HepG2 (cell line): ENCODE results near the gene WIPF2. TPM values are rescaled to one million over a fixed set of nuclear protein-coding genes. Genes with fewer than 3 reads are reported as not detected.
A peak's percentile ranks its signal among the peaks of the same experiment; 100 is the strongest.

Experiments used
- ATAC-seq: fragments of 200-7000 bp; cut with Tn5 transposase; 3 replicates; pipeline ENCODE4 v1.9.1; 2020; ENCODE audit warnings: mild to moderate bottlenecking, moderate library complexity
- BruUV-seq: library from RNA; stranded (reverse); fragments of 400-500 nt; replicated peaks from 2 replicates; lab custom pipeline; 2021; lab: Mats Ljungman, UMichigan
- CTCF ChIA-PET: fragments of 300-600 bp; formaldehyde crosslinking; extraction: SDS; loops from one replicate; lab custom pipeline; 2021; ENCODE audit warnings: low total read pairs, inconsistent platforms, low intra/inter-chr PET ratio; lab: Yijun Ruan, JAX
- POLR2A ChIA-PET: fragments of 350-600 bp; sonication (Branson Sonifier 250); formaldehyde crosslinking; loops from one replicate; lab custom pipeline; 2020; ENCODE audit warnings: antibody characterized with exemption, inconsistent platforms; lab: Yijun Ruan, JAX
- DNase-seq: peaks from one replicate; pipeline ENCODE4 v3.0.0-alpha.2; 2015; ENCODE audit warnings: low spot score
- FAIRE-seq: peaks from 3 replicates; lab custom pipeline; 2011; peaks lifted over from hg19 to GRCh38; lab: Jason Lieb, UNC
- H2AFZ ChIP-seq: one replicate; pipeline ENCODE4 v1.6.1; 2011; ENCODE audit warnings: low read length, inconsistent platforms
- H3K27ac ChIP-seq: fragments of 300-600 bp; 3 replicates; pipeline ENCODE4 v1.8.0; 2011; ENCODE audit warnings: mixed run types, mild to moderate bottlenecking, mixed read lengths, low read length, inconsistent platforms; ENCODE audit not compliant: insufficient read depth; ENCODE audit errors: extremely low read length
- H3K27me3 ChIP-seq, 2 experiments: fragments of 200-600 bp in 1 of 2; 2 replicates in 1 of 2; 3 replicates in 1 of 2; pipeline versions ENCODE4 v1.6.0 to v1.8.0; 2011; ENCODE audit warnings: low read length in 2 of 2, mild to moderate bottlenecking in 2 of 2, moderate library complexity in 2 of 2, inconsistent platforms in 1 of 2; ENCODE audit not compliant: insufficient read depth in 2 of 2, control insufficient read depth in 1 of 2
- H3K36me3 ChIP-seq, 2 experiments: fragments of 200-600 bp in 1 of 2; replicated peaks in 1 of 2; 2 replicates in 1 of 2; 3 replicates in 1 of 2; pipeline versions ENCODE4 v1.5.1 to v1.8.0; 2011; ENCODE audit warnings: low read length in 2 of 2, inconsistent platforms in 1 of 2; ENCODE audit not compliant: insufficient read depth in 2 of 2, control insufficient read depth in 1 of 2
- H3K4me1 ChIP-seq: 2 replicates; pipeline ENCODE4 v1.5.1; 2012; ENCODE audit warnings: low read length, inconsistent platforms; ENCODE audit not compliant: insufficient read depth
- H3K4me2 ChIP-seq: 2 replicates; pipeline ENCODE4 v1.6.0; 2011; ENCODE audit warnings: low read depth, low read length, inconsistent platforms
- H3K4me3 ChIP-seq, 3 experiments: fragments of 200-600 bp in 1 of 3; sonication (generic), shearing (Covaris generic) in 1 of 3; replicated peaks in 1 of 3; 2 replicates each; pipeline ENCODE4 v1.5.1; 2011 to 2016; ENCODE audit warnings: low read length in 3 of 3, inconsistent platforms in 2 of 3, low read depth in 2 of 3, mild to moderate bottlenecking in 2 of 3, control low read depth in 1 of 3, mixed read lengths in 1 of 3; ENCODE audit not compliant: insufficient read depth in 1 of 3
- H3K79me2 ChIP-seq: one replicate; pipeline ENCODE4 v1.6.1; 2011; ENCODE audit warnings: low read length, inconsistent platforms; ENCODE audit not compliant: insufficient read depth
- H3K9ac ChIP-seq: 2 replicates; pipeline ENCODE4 v1.6.0; 2011; ENCODE audit warnings: mild to moderate bottlenecking, low read depth, low read length, inconsistent platforms; ENCODE audit not compliant: insufficient read depth
- H3K9me3 ChIP-seq: 2 replicates; pipeline ENCODE4 v1.5.1; 2012; ENCODE audit warnings: mild to moderate bottlenecking, low read length
- H4K20me1 ChIP-seq: 2 replicates; pipeline ENCODE4 v1.6.0; 2011; ENCODE audit warnings: inconsistent platforms, mild to moderate bottlenecking, low read length, moderate library complexity; ENCODE audit not compliant: insufficient read depth
- JUNB ChIP-seq: sonication (generic); formaldehyde crosslinking; IDR thresholded peaks from 2 replicates; pipeline ENCODE4 v1.8.0; 2022; ENCODE audit warnings: missing genetic modification reagents, mild to moderate bottlenecking, borderline replicate concordance
- MYNN ChIP-seq: sonication (generic); formaldehyde crosslinking; IDR thresholded peaks from 2 replicates; pipeline ENCODE4 v1.4.0; 2020; ENCODE audit warnings: mild to moderate bottlenecking, low read depth, missing genetic modification reagents
- NKX3-1 ChIP-seq: sonication (generic); formaldehyde crosslinking; IDR thresholded peaks from 2 replicates; pipeline ENCODE4 v1.5.0; 2020; ENCODE audit warnings: missing genetic modification reagents
- ZC3H4 ChIP-seq: sonication (generic); formaldehyde crosslinking; IDR thresholded peaks from 2 replicates; pipeline ENCODE4 v1.4.0; 2020; ENCODE audit warnings: missing genetic modification reagents, borderline replicate concordance
- ZFP1 ChIP-seq: IDR thresholded peaks from 2 replicates; pipeline ENCODE4 v1.6.1; 2016
- ZHX2 ChIP-seq, 2 experiments: sonication (generic) in 1 of 2; formaldehyde crosslinking in 1 of 2; IDR thresholded peaks; 2 replicates each; pipeline versions ENCODE4 v1.6.1 to v1.9.0; 2014 to 2022; ENCODE audit warnings: antibody characterized with exemption in 1 of 2, borderline replicate concordance in 1 of 2, inconsistent platforms in 1 of 2, low read depth in 1 of 2, missing genetic modification reagents in 1 of 2
- ZNF558 ChIP-seq: sonication (generic); formaldehyde crosslinking; IDR thresholded peaks from 2 replicates; pipeline ENCODE4 v1.9.0; 2022; ENCODE audit warnings: mild to moderate bottlenecking, missing genetic modification reagents, borderline replicate concordance
- ZNF589 ChIP-seq: sonication (generic); formaldehyde crosslinking; conservative IDR thresholded peaks from 2 replicates; pipeline ENCODE4 v1.8.0; 2022; ENCODE audit warnings: mild to moderate bottlenecking, moderate library complexity, missing genetic modification reagents
- ZSCAN22 ChIP-seq: sonication (generic); formaldehyde crosslinking; IDR thresholded peaks from 2 replicates; pipeline ENCODE4 v1.4.0; 2020; ENCODE audit warnings: mild to moderate bottlenecking, missing genetic modification reagents
- WGBS: methylation state at CpG from one replicate; pipeline ENCODE4 v1.1.6; 2017; ENCODE audit warnings: low lambda C conversion rate; 5-methylcytosine and 5-hydroxymethylcytosine counted together
- in situ Hi-C: cut with HindIII; loops from 2 replicates; pipeline ENCODE4 v1.10.0; 2017; ENCODE audit warnings: low pct_unique_long_range_greater_than_20kb; ENCODE audit not compliant: extremely low pct_ligation_motif_present
- intact Hi-C: fragments of 100-400 bp; cut with micrococcal nuclease; formaldehyde crosslinking; loops from one replicate; pipeline ENCODE4 v1.10.0; 2022; ENCODE audit not compliant: unreplicated experiment
- polyA plus RNA-seq, 8 experiments: library from polyadenylated mRNA; depleted of rRNA in 3 of 8; stranded (reverse) in 7 of 8; unstranded in 1 of 8; fragments of >200 nt; fragmentation: Illumina TruSeq in 4 of 8; extraction: Trizol in 4 of 8; gene quantifications; 2 replicates each; pipeline versions ENCODE4 v1.2.1 to v1.2.3, GENCODE V29; 2011 to 2016; ENCODE audit warnings: low read depth in 4 of 8, missing spikeins in 1 of 8, mixed read lengths in 1 of 8; ENCODE audit not compliant: insufficient read depth in 1 of 8
- total RNA-seq, 5 experiments: library from RNA; depleted of rRNA; stranded (reverse); fragments of >200 nt; fragmentation: Illumina TruSeq; extraction: Trizol; gene quantifications; 2 replicates each; pipeline ENCODE4 v1.2.3, GENCODE V29; 2016; ENCODE audit warnings: low read depth in 1 of 5
- TF ChIP-seq, protein P1 (sequence below): sonication (generic); formaldehyde crosslinking; conservative IDR thresholded peaks from 2 replicates; pipeline ENCODE4 v1.8.1; 2023; ENCODE audit warnings: missing genetic modification reagents
- TF ChIP-seq, protein P2 (sequence below): sonication (generic); formaldehyde crosslinking; IDR thresholded peaks from 2 replicates; pipeline ENCODE4 v1.4.0; 2020; ENCODE audit warnings: missing genetic modification reagents

Gene WIPF2
- total and polyA plus RNA-seq, 2 of the 13 experiments (the other 11 are each of a cell fraction or from before 2014, with no cell fraction given): 7.2 to 10.8 TPM

DNA sequence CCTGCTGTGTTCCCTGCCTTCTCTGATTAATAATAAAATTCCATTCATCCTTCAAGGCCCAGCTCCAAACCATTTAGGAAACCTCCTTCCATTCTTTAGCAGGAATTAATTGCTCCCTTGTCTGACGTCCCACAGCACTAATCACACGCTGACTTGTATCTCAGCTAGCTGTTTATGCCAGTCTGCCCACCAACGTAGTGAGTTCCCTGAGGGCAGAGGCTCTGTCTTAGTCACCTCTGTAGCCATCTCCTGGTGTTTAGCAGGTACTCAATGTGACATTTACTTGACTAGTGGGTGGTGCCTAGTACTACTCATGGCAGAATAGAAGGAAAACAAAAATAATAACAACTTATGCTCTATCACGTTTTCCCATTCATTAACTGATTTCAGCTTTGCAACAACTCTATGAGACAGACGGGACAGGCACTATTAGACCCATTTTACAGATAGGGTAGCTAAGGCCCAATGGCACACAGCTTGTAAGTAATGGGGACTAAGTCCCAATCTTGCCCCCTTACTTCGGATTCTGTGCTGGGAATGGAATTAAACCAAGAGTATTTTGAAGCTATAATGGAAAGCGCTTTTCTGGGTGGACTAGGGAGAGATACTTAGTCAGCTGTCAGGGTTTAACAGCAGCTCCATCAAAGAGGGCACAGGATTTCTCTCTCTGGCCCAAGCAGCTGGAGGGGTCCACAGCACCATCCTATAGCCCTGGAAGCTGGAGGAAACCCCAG lies 931 bp upstream of the WIPF2 start:
- Histone ChIP-seq H3K79me2 (peaks cover 26% of the 10 kb centered on the region), H3K9ac (no peak overlapping the region; the same call in 1 of the 2 replicates), H3K27ac (no peak overlapping the region), H3K27me3 (no peaks in the 10 kb centered on the region; a peak in 1 of 5 replicates), H3K4me2 (peak overlapping the region; percentile 83; the same call in 1 of the 2 replicates), H3K9me3 (no peaks in the 10 kb centered on the region), H3K36me3 (no peaks in the 10 kb centered on the region), H4K20me1 (no peaks in the 10 kb centered on the region), H3K4me1 (peaks cover 20% of the 10 kb centered on the region), H2AFZ (peak overlapping the region; percentile 24), H3K4me3 (peak overlapping the region in 1 of 3 experiments; percentile 100; a peak in 1 of 6 replicates)
- BruUV-seq: no TSS peak
- intact Hi-C loops (no loop called here), in situ Hi-C loops (no loop called here)
- no peak for ATAC-seq
- DNase-seq: no peak
- ChIA-PET POLR2A (interaction anchor here (0.8 to 2.5 kb wide), 18 partner anchors 8 to 1471 kb away, joined by 3 to 19 read pairs (median 4); partner anchors contain the start of genes CDC6, EIF1, NR1D1 and PSMD3), CTCF (no interaction called here)
- 90% methylated on average over 7 of the region's 7 CpGs for WGBS
- FAIRE-seq: no peak
- TF ChIP-seq, protein P1, sequence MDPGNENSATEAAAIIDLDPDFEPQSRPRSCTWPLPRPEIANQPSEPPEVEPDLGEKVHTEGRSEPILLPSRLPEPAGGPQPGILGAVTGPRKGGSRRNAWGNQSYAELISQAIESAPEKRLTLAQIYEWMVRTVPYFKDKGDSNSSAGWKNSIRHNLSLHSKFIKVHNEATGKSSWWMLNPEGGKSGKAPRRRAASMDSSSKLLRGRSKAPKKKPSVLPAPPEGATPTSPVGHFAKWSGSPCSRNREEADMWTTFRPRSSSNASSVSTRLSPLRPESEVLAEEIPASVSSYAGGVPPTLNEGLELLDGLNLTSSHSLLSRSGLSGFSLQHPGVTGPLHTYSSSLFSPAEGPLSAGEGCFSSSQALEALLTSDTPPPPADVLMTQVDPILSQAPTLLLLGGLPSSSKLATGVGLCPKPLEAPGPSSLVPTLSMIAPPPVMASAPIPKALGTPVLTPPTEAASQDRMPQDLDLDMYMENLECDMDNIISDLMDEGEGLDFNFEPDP: no peak
- TF ChIP-seq JUNB (CRISPR knock-in tag) (no peak), MYNN (CRISPR knock-in tag) (0 out of 2 replicates have a peak, but pooled peaks have one; percentile 41), ZNF558 (CRISPR knock-in tag) (no peak), ZHX2 (IDR thresholded peaks at IDR 0.05; ENCODE audit: low read depth) (no peak), ZHX2 (CRISPR knock-in tag; IDR thresholded peaks at IDR 0.05; ENCODE audit: borderline replicate concordance) (no peak), ZSCAN22 (CRISPR knock-in tag) (no peak), ZC3H4 (CRISPR knock-in tag) (0 out of 2 replicates have a peak, but pooled peaks have one; percentile 74), NKX3-1 (CRISPR knock-in tag) (no peak), ZFP1 (CRISPR knock-in tag) (no peak), ZNF589 (0 out of 2 replicates have a peak, but pooled peaks have one; percentile 23)
- TF ChIP-seq, protein P2, sequence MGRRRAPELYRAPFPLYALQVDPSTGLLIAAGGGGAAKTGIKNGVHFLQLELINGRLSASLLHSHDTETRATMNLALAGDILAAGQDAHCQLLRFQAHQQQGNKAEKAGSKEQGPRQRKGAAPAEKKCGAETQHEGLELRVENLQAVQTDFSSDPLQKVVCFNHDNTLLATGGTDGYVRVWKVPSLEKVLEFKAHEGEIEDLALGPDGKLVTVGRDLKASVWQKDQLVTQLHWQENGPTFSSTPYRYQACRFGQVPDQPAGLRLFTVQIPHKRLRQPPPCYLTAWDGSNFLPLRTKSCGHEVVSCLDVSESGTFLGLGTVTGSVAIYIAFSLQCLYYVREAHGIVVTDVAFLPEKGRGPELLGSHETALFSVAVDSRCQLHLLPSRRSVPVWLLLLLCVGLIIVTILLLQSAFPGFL (CRISPR knock-in tag): no peak
